Spleen (tissue), 7 donors: ENCODE results near the gene PELI2.

Source experiments
- CTCF ChIP-seq, 11 experiments: fragments of 200-600 bp in 7 of 11; fragments of 450-650 bp in 4 of 11; sonication (generic) in 4 of 11; IDR thresholded peaks in 8 of 11; conservative IDR thresholded peaks in 3 of 11; 1 replicate in 7 of 11; 2 replicates in 4 of 11; pipeline versions ENCODE4 v1.4.0 to v1.8.0; 2016 to 2021; ENCODE audit warnings: antibody characterized with exemption in 11 of 11, inconsistent platforms in 4 of 11, mild to moderate bottlenecking in 1 of 11
- POLR2A ChIP-seq, 3 donors: fragments of 450-650 bp; IDR thresholded peaks; one replicate each; pipeline ENCODE4 v1.5.1; 2017; ENCODE audit warnings: antibody characterized with exemption in 3 of 3, mild to moderate bottlenecking in 1 of 3
- POLR2AphosphoS5 ChIP-seq, 3 donors: sonication (generic); formaldehyde crosslinking; IDR thresholded peaks; one replicate each; pipeline ENCODE4 v1.5.1; 2017; ENCODE audit warnings: antibody characterized with exemption in 3 of 3
- donor health status: DM: no; HTN: no; CAD: no; lungs with moderate emphysema.
- donor health status: DM: no; HTN: no; CAD: no.
- donor health status: DM: no; HTN: no; CAD: no.

GRCh38 chr14:56208520-56208919 lies 90.3 kb downstream of the PELI2 start:
- TF ChIP-seq POLR2A (IDR thresholded peaks at IDR 0.05) (no peak), CTCF (IDR thresholded peaks at IDR 0.05 in 8 of 11, conservative IDR thresholded peaks at IDR 0.05 in 3 of 11) (no peak), POLR2AphosphoS5 (IDR thresholded peaks at IDR 0.05) (no peak)
